Tibial nerve (tissue), 3 donors: ENCODE measurements around the gene DOK5.

Source experiments
- CTCF ChIP-seq, 5 experiments: fragments of 200-600 bp in 3 of 5; fragments of 450-650 bp in 2 of 5; sonication (generic) in 3 of 5; IDR thresholded peaks; one replicate each; pipeline ENCODE4 v1.5.1; 2016 to 2019; ENCODE audit warnings: antibody characterized with exemption in 5 of 5, mild to moderate bottlenecking in 3 of 5, moderate library complexity in 2 of 5
- POLR2A ChIP-seq, 2 donors: fragments of 450-650 bp; IDR thresholded peaks; one replicate each; pipeline ENCODE4 v1.6.1; 2017; ENCODE audit warnings: antibody characterized with exemption in 2 of 2, mild to moderate bottlenecking in 2 of 2, moderate library complexity in 2 of 2

- no peak for TF ChIP-seq CTCF (IDR thresholded peaks at IDR 0.05)
- TF ChIP-seq POLR2A (IDR thresholded peaks at IDR 0.05): no peak
Observed at GRCh38 chr20:54438166-54438565, 37.2 kb upstream of the DOK5 start.
